Measurements from ENCODE around the gene PPP1R9B.

GRCh38 chr17:50169881-50170459 lies 19.5 kb upstream of the PPP1R9B start:
- TF ChIP-seq CTCF (IDR thresholded peaks at IDR 0.05): no peak
- TF ChIP-seq POLR2A (IDR thresholded peaks at IDR 0.05): no peak
